H1 (cell line): ENCODE measurements around the gene RCC1. TPM values are rescaled to one million over a fixed set of nuclear protein-coding genes. Genes with fewer than 3 reads are reported as not detected.

Experiments used
- CTCF ChIA-PET: fragments of 300-600 bp; sonication (Branson Sonifier 250); formaldehyde crosslinking; loops from one replicate; lab custom pipeline; 2021; ENCODE audit not compliant: partially characterized antibody; lab: Charles Lee
- POLR2A ChIA-PET: fragments of 300-600 bp; sonication (Branson Sonifier 250); formaldehyde crosslinking; loops from one replicate; lab custom pipeline; 2021; ENCODE audit warnings: inconsistent platforms; ENCODE audit not compliant: partially characterized antibody; lab: Charles Lee
- DNase-seq, 2 experiments: peaks; one replicate each; pipeline versions ENCODE4 v3.0.0 to v3.0.0-alpha.2; 2010 to 2022; ENCODE audit warnings: low spot score in 2 of 2, low read depth in 1 of 2, mixed read lengths in 1 of 2
- FAIRE-seq: peaks from 2 replicates; lab custom pipeline; 2011; peaks lifted over from hg19 to GRCh38; lab: Jason Lieb, UNC
- H2AFZ ChIP-seq: 2 replicates; pipeline ENCODE4 v1.8.1; 2012; ENCODE audit warnings: low read length, inconsistent platforms
- H2AK5ac ChIP-seq: 2 replicates; pipeline ENCODE4 v1.6.1; 2013; ENCODE audit warnings: low read depth, low read length
- H2BK120ac ChIP-seq: replicated peaks from 2 replicates; pipeline ENCODE3; 2013; ENCODE audit warnings: low read depth, low read length, inconsistent platforms
- H2BK12ac ChIP-seq: 2 replicates; pipeline ENCODE4 v1.6.1; 2013; ENCODE audit warnings: low read depth, low read length
- H2BK15ac ChIP-seq: 2 replicates; pipeline ENCODE4 v1.6.1; 2013; ENCODE audit warnings: low read length
- H2BK20ac ChIP-seq: 2 replicates; pipeline ENCODE4 v1.6.1; 2013; ENCODE audit warnings: low read length
- H2BK5ac ChIP-seq: 2 replicates; pipeline ENCODE4 v1.6.1; 2013; ENCODE audit warnings: low read depth, low read length
- H3K14ac ChIP-seq: 2 replicates; pipeline ENCODE4 v1.6.1; 2013; ENCODE audit warnings: inconsistent platforms; ENCODE audit not compliant: insufficient read length
- H3K18ac ChIP-seq: 2 replicates; pipeline ENCODE4 v1.6.1; 2013; ENCODE audit warnings: low read length; ENCODE audit errors: extremely low read depth
- H3K23ac ChIP-seq: 2 replicates; pipeline ENCODE4 v1.6.1; 2013; ENCODE audit warnings: inconsistent platforms; ENCODE audit not compliant: insufficient read length
- H3K23me2 ChIP-seq: 2 replicates; pipeline ENCODE4 v1.6.1; 2013; ENCODE audit warnings: low read depth, low read length
- H3K27ac ChIP-seq: 2 replicates; pipeline ENCODE4 v1.6.1; 2011; ENCODE audit warnings: low read depth, low read length, inconsistent platforms
- H3K27me3 ChIP-seq, 4 experiments: replicated peaks in 1 of 4; 1 replicate in 1 of 4; 2 replicates in 3 of 4; pipeline versions ENCODE4 v1.6.1 to v1.8.1; 2011 to 2013; ENCODE audit warnings: low read length in 3 of 4, mild to moderate bottlenecking in 3 of 4, inconsistent platforms in 2 of 4, mixed read lengths in 2 of 4, moderate library complexity in 1 of 4; ENCODE audit not compliant: control insufficient read depth in 3 of 4, insufficient read depth in 3 of 4; ENCODE audit errors: extremely low read depth in 1 of 4
- H3K36me3 ChIP-seq, 4 experiments: 2 replicates each; pipeline versions ENCODE4 v1.6.1 to v1.8.1; 2011 to 2013; ENCODE audit warnings: mild to moderate bottlenecking in 4 of 4, low read length in 3 of 4, moderate library complexity in 2 of 4, control low read depth in 1 of 4, inconsistent platforms in 1 of 4; ENCODE audit not compliant: insufficient read depth in 4 of 4, control insufficient read depth in 2 of 4
- H3K4ac ChIP-seq: replicated peaks from 2 replicates; pipeline ENCODE3; 2013; ENCODE audit warnings: low read length, low read depth, mixed read lengths, inconsistent platforms; ENCODE audit not compliant: insufficient read length
- H3K4me1 ChIP-seq, 4 experiments: replicated peaks in 1 of 4; 1 replicate in 1 of 4; 2 replicates in 3 of 4; pipeline versions ENCODE4 v1.6.1 to v1.8.1; 2011 to 2013; ENCODE audit warnings: low read length in 3 of 4, inconsistent platforms in 2 of 4, mixed read lengths in 1 of 4; ENCODE audit not compliant: insufficient read depth in 4 of 4, control insufficient read depth in 3 of 4
- H3K4me2 ChIP-seq, 2 experiments: 2 replicates each; pipeline versions ENCODE4 v1.6.1 to v1.8.1; 2011 to 2013; ENCODE audit warnings: low read depth in 2 of 2, low read length in 2 of 2, control low read depth in 1 of 2, inconsistent platforms in 1 of 2, mild to moderate bottlenecking in 1 of 2; ENCODE audit not compliant: insufficient read depth in 1 of 2
- H3K4me3 ChIP-seq, 4 experiments: fragments of 200-600, 300-600 bp in 1 of 4; sonication (generic), shearing (Covaris generic), sonication (Bioruptor Twin) in 1 of 4; 2 replicates each; pipeline versions ENCODE4 v1.5.1 to v1.8.1; 2011 to 2016; ENCODE audit warnings: low read length in 4 of 4, low read depth in 3 of 4, control low read depth in 2 of 4, inconsistent platforms in 2 of 4, mild to moderate bottlenecking in 2 of 4, mixed read lengths in 1 of 4, moderate library complexity in 1 of 4; ENCODE audit not compliant: insufficient read depth in 2 of 4; ENCODE audit errors: extremely low read depth in 1 of 4
- H3K56ac ChIP-seq: replicated peaks from 2 replicates; pipeline ENCODE3; 2013; ENCODE audit warnings: low read depth, mild to moderate bottlenecking, mixed read lengths, low read length, inconsistent platforms; ENCODE audit not compliant: insufficient read length
- H3K79me1 ChIP-seq: 2 replicates; pipeline ENCODE4 v1.6.1; 2013; ENCODE audit warnings: low read depth, low read length, control low read depth
- H3K79me2 ChIP-seq, 2 experiments: 2 replicates each; pipeline versions ENCODE4 v1.6.1 to v1.8.1; 2012 to 2013; ENCODE audit warnings: low read length in 2 of 2, mild to moderate bottlenecking in 2 of 2, inconsistent platforms in 1 of 2; ENCODE audit not compliant: insufficient read depth in 2 of 2, control insufficient read depth in 1 of 2
- H3K9ac ChIP-seq, 4 experiments: replicated peaks in 1 of 4; 1 replicate in 1 of 4; 2 replicates in 3 of 4; pipeline versions ENCODE4 v1.6.1 to v1.8.1; 2011 to 2013; ENCODE audit warnings: low read depth in 3 of 4, low read length in 3 of 4, control low read depth in 2 of 4, mild to moderate bottlenecking in 2 of 4, moderate library complexity in 2 of 4, inconsistent platforms in 1 of 4; ENCODE audit errors: extremely low read depth in 1 of 4
- H3K9me3 ChIP-seq, 2 experiments: 2 replicates each; pipeline versions ENCODE4 v1.6.1 to v1.8.1; 2012 to 2013; ENCODE audit warnings: mild to moderate bottlenecking in 2 of 2, moderate library complexity in 2 of 2, control low read depth in 1 of 2, inconsistent platforms in 1 of 2, low read depth in 1 of 2, low read length in 1 of 2, mixed read lengths in 1 of 2; ENCODE audit not compliant: insufficient read depth in 2 of 2
- H4K20me1 ChIP-seq, 2 experiments: replicated peaks in 1 of 2; 2 replicates each; pipeline versions ENCODE3 to v1.8.1; 2011 to 2013; ENCODE audit warnings: inconsistent platforms in 2 of 2, low read length in 2 of 2, mild to moderate bottlenecking in 1 of 2; ENCODE audit not compliant: insufficient read depth in 2 of 2, control insufficient read depth in 1 of 2
- H4K5ac ChIP-seq: 2 replicates; pipeline ENCODE4 v1.6.1; 2013; ENCODE audit warnings: low read length, low read depth, mixed read lengths, inconsistent platforms; ENCODE audit not compliant: insufficient read length
- H4K8ac ChIP-seq: 2 replicates; pipeline ENCODE4 v1.8.0; 2013; ENCODE audit warnings: mild to moderate bottlenecking, moderate library complexity, low read length, inconsistent platforms; ENCODE audit not compliant: insufficient read depth; ENCODE audit errors: extremely low read depth
- H4K91ac ChIP-seq: replicated peaks from 2 replicates; pipeline ENCODE3; 2013; ENCODE audit warnings: low read length, mixed read lengths, inconsistent platforms; ENCODE audit not compliant: insufficient read length
- ATF3 ChIP-seq: IDR thresholded peaks from 2 replicates; pipeline ENCODE4 v1.6.1; 2011; ENCODE audit warnings: low read depth, mild to moderate bottlenecking, low read length; ENCODE audit not compliant: insufficient read depth
- CHD1 ChIP-seq: IDR thresholded peaks from 2 replicates; pipeline ENCODE4 v1.6.1; 2012; ENCODE audit warnings: low read depth, low read length, improper control_type of control experiment
- CTBP2 ChIP-seq: IDR thresholded peaks from 2 replicates; pipeline ENCODE4 v1.7.0; 2011; ENCODE audit warnings: borderline replicate concordance, mild to moderate bottlenecking, moderate library complexity, mixed read lengths, low read length; ENCODE audit not compliant: insufficient read depth, insufficient read length
- NRF1 ChIP-seq: IDR thresholded peaks from 2 replicates; pipeline ENCODE4 v1.6.1; 2011; ENCODE audit warnings: mild to moderate bottlenecking, low read depth, low read length, improper control_type of control experiment
- RBBP5 ChIP-seq: IDR thresholded peaks from 2 replicates; pipeline ENCODE4 v1.7.1; 2012; ENCODE audit warnings: low read depth, mild to moderate bottlenecking, inconsistent platforms, low read length, moderate library complexity, borderline replicate concordance
- SIRT6 ChIP-seq: IDR thresholded peaks from one replicate; pipeline ENCODE4 v1.7.1; 2012; ENCODE audit warnings: low read length, inconsistent platforms
- SIX5 ChIP-seq: IDR thresholded peaks from 2 replicates; pipeline ENCODE4 v1.6.1; 2011; ENCODE audit warnings: mild to moderate bottlenecking, low read depth, low read length
- SP1 ChIP-seq: IDR thresholded peaks from 2 replicates; pipeline ENCODE4 v1.6.1; 2011; ENCODE audit warnings: low read depth, low read length
- WGBS, 2 experiments: shearing (Covaris generic) in 1 of 2; methylation state at CpG; one replicate each; pipeline versions ENCODE4 v1.1.6 to v1.1.7; 2013 to 2015; ENCODE audit warnings: low lambda C conversion rate in 2 of 2, mixed read lengths in 2 of 2, inconsistent platforms in 1 of 2, low coverage in 1 of 2, missing lambda C conversion rate in 1 of 2; ENCODE audit not compliant: insufficient replicate concordance in 2 of 2, insufficient coverage in 1 of 2, insufficient read length in 1 of 2; ENCODE audit errors: extremely low coverage in 1 of 2, missing lambda C conversion rate in 1 of 2; 5-methylcytosine and 5-hydroxymethylcytosine counted together
- polyA plus RNA-seq, 7 experiments: library from polyadenylated mRNA; depleted of rRNA in 3 of 7; stranded (reverse) in 5 of 7; unstranded in 2 of 7; fragments of >200 nt in 5 of 7; fragments of 200-250 nt in 2 of 7; gene quantifications; 1 replicate in 5 of 7; 2 replicates in 1 of 7; 4 replicates in 1 of 7; pipeline versions ENCODE4 v1.2.1 to v1.2.3, GENCODE V29; 2011 to 2013; ENCODE audit warnings: missing spikeins in 2 of 7, mixed read lengths in 2 of 7
- total RNA-seq: library from RNA; stranded (reverse); fragmentation: NEBNext Ultra II Directional; extraction: Animal tissue kit (Norgen Biotek cat#: 25700); gene quantifications from 2 replicates; pipeline ENCODE4 v1.2.1, GENCODE V29; 2021

The RCC1 gene
- total and polyA plus RNA-seq, 2 of the 8 experiments (the other 6 are each of a cell fraction or from before 2014, with no cell fraction given), result 48.5 to 98.4 TPM

- Histone ChIP-seq H2AK5ac (no peak overlapping the region), H3K4ac (no peak overlapping the region), H3K23me2 (no peaks in the 10 kb centered on the region), H3K79me1 (no peaks in the 10 kb centered on the region), H2BK120ac (no peak overlapping the region), H3K18ac (no peak overlapping the region), H2BK20ac (no peak overlapping the region), H3K9me3 (no peaks in the 10 kb centered on the region), H2BK12ac (no peak overlapping the region), H3K4me3 (no peak overlapping the region), H2AFZ (no peak overlapping the region), H3K27ac (no peak overlapping the region), H2BK15ac (no peak overlapping the region), H3K56ac (no peak overlapping the region), H3K79me2 (no peaks in the 10 kb centered on the region), H3K36me3 (peaks cover 8 to 45% (median 28%) of the 10 kb centered on the region in 4 experiments; a peak in 6 of 8 replicates), H4K20me1 (peaks cover 0 to 1% of the 10 kb centered on the region in 2 experiments), H3K23ac (no peak overlapping the region), H4K8ac (no peak overlapping the region; the same call in 1 of the 2 replicates), H4K5ac (no peak overlapping the region), H3K4me2 (no peak overlapping the region), H3K4me1 (no peaks in the 10 kb centered on the region), H3K14ac (no peak overlapping the region), H4K91ac (no peak overlapping the region), H3K9ac (no peak overlapping the region), H2BK5ac (no peak overlapping the region), H3K27me3 (no peaks in the 10 kb centered on the region)
- ChIA-PET CTCF (no interaction called here), POLR2A (interaction anchor here (0.9 to 29.3 kb wide), 5 partner anchors 4 to 52 kb away, joined by 3 to 660 read pairs (median 552); partner anchors contain the start of genes RCC1 and TRNAU1AP)
- TF ChIP-seq RBBP5, result no peak
- TF ChIP-seq CTBP2, result no peak
- TF ChIP-seq NRF1, result no peak
- TF ChIP-seq SP1, result no peak
- TF ChIP-seq SIX5, result no peak
- TF ChIP-seq ATF3, result no peak
- TF ChIP-seq SIRT6, result no peak
- no peak for TF ChIP-seq CHD1
- FAIRE-seq (no peak), DNase-seq (no peak)
- 95% methylated on average over 4 of the region's 4 CpGs; no CpG with 5 or more reads in 1 of the 2 experiments for WGBS, 2 experiments
Observed at GRCh38 chr1:28571911-28572310, 66.1 kb downstream of the RCC1 start.
